ENCODE measurements around the gene RUBCNL.
"Not testable (repeated sequence)": the region's sequence is repeated elsewhere in the genome, so short reads cannot be mapped to it uniquely, and the experiment has no call there.

Gene RUBCNL, protein sequence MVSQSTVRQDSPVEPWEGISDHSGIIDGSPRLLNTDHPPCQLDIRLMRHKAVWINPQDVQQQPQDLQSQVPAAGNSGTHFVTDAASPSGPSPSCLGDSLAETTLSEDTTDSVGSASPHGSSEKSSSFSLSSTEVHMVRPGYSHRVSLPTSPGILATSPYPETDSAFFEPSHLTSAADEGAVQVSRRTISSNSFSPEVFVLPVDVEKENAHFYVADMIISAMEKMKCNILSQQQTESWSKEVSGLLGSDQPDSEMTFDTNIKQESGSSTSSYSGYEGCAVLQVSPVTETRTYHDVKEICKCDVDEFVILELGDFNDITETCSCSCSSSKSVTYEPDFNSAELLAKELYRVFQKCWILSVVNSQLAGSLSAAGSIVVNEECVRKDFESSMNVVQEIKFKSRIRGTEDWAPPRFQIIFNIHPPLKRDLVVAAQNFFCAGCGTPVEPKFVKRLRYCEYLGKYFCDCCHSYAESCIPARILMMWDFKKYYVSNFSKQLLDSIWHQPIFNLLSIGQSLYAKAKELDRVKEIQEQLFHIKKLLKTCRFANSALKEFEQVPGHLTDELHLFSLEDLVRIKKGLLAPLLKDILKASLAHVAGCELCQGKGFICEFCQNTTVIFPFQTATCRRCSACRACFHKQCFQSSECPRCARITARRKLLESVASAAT

DNA sequence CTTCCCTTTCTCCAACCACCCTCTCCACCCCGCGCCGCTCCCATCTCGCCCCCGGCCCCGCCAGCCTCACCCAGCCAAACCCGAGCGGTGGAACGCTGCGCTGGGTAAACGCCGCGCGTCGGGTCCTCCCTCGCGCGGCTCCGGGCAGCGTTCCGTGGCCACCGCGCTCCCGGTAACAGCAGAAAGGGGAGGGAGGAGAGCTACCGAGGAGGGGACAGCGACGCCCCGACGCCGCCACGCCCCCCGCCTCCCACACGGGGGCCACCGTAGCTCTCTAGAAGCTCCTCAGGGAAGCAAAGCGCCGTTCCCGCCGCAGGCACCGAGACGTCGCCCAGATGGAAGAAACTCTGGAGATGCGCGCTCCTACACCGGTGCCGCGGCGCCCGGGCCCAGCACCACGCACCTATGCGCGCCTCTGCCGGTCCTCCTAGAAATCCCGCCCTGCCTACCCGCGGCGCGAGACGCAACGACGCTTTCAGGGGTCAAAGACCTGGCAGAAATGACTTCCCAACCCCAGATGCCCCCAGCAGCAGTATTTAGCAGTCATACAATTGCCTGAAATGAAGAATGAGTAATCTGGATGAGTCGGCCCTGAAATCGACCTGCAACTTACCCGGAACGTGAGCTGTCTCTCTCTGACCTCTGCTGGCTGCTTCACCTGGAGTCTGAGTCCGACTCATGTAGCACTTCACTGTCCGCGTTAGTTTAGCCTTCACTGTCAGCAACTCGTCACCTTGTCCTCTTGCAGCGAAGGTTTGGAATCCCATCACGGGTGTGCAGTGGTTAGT, at the start of gene RUBCNL:
RUBCNL (minus strand) TSS at position 189 of the 788 bp plus-strand sequence. CDS start 14,777 bp downstream, outside the sequence.
- DNase-seq: peak; percentile 34
- Mint-ChIP-seq H3K4me3 (peak within 1 kb of the TSS; percentile 73), H3K27me3 (peaks cover 38% of the 10 kb centered on the region), H3K36me3 (no peaks in the 10 kb centered on the region), H3K4me1 (peaks cover 22% of the 10 kb centered on the region), H3K27ac (peak within 1 kb of the TSS; percentile 50), H3K9me3 (no peaks in the 10 kb centered on the region)
- CTCF ChIA-PET: interaction anchor here (0.8 to 1.2 kb wide), 2 partner anchors 18 to 24 kb away, joined by 3 read pairs; no protein-coding TSS in a partner anchor

DNA sequence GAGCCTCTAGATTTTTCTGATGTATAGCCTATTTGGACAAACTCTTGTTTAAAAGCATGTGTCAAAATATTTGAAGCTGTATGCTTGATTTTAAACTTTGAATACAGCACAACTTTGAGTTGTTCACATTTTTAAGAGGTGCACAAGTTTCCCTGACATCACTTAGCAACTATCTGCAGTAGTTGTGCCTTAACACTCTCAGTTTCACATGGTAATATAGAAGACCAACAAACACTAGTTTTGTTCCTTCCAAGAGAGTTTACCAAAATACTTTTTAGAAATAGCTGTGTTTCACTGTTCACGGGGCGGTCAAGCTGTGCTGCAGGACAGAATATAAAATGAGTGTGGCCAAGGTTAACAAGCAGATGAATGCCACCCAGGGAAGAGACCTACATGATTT, 42.5 kb upstream of the RUBCNL start:
- H3K27ac Mint-ChIP-seq, CTCF ChIA-PET, H3K4me3 Mint-ChIP-seq, H3K9me3 Mint-ChIP-seq, H3K36me3 Mint-ChIP-seq, H3K27me3 Mint-ChIP-seq, H3K4me1 Mint-ChIP-seq, DNase-seq: not testable (repeated sequence)

DNA sequence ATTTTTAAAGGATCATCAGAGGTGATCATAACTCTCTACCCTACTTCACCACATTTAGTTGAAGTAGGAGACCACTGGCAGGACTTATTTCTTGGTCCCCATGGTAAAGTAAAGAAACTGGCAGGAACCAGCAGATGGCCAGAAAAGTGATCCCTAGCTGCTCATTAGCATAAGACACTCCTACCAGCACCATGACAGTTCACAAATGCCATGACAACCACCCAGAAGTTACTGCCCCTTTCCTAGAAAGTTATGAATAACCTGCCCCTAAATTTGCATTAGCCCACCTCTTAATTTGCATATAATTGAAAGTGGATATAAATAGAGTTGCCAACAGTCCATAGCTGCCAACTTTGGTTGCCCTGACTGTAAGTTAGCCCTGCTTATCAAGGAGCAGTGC, 18.4 kb upstream of the RUBCNL start:
- no peaks in the 10 kb centered on the region for H3K9me3 Mint-ChIP-seq
- no peak overlapping the region for H3K27ac Mint-ChIP-seq
- no peak for DNase-seq
- H3K4me1 Mint-ChIP-seq: peaks cover 10% of the 10 kb centered on the region
- H3K27me3 Mint-ChIP-seq: peaks cover 12% of the 10 kb centered on the region
- CTCF ChIA-PET: no interaction called here
- H3K4me3 Mint-ChIP-seq: no peak overlapping the region
- H3K36me3 Mint-ChIP-seq: no peaks in the 10 kb centered on the region

DNA sequence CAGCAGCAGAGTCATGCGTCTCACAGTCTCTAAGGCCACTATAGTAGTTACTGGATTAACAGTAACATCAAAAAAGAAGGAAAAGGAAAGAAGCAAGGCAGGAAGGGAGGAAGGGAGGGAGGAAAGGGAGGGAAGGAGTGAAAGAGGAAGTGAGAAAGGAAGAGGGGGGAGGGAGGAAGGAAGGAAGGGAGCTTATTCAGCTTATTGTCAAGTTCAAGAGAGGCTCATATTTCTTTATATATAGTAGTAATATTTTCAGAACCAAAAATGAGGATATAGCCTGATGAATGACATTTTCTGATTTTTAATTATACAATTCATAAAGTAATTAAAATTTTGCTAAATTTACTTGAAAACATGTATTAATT, 17.7 kb upstream of the RUBCNL start:
- Mint-ChIP-seq H3K36me3 (no peaks in the 10 kb centered on the region), H3K9me3 (no peaks in the 10 kb centered on the region), H3K4me3 (no peak overlapping the region), H3K27ac (no peak overlapping the region), H3K4me1 (peaks cover 10% of the 10 kb centered on the region), H3K27me3 (peaks cover 11% of the 10 kb centered on the region)
- CTCF ChIA-PET: no interaction called here
- no peak for DNase-seq

DNA sequence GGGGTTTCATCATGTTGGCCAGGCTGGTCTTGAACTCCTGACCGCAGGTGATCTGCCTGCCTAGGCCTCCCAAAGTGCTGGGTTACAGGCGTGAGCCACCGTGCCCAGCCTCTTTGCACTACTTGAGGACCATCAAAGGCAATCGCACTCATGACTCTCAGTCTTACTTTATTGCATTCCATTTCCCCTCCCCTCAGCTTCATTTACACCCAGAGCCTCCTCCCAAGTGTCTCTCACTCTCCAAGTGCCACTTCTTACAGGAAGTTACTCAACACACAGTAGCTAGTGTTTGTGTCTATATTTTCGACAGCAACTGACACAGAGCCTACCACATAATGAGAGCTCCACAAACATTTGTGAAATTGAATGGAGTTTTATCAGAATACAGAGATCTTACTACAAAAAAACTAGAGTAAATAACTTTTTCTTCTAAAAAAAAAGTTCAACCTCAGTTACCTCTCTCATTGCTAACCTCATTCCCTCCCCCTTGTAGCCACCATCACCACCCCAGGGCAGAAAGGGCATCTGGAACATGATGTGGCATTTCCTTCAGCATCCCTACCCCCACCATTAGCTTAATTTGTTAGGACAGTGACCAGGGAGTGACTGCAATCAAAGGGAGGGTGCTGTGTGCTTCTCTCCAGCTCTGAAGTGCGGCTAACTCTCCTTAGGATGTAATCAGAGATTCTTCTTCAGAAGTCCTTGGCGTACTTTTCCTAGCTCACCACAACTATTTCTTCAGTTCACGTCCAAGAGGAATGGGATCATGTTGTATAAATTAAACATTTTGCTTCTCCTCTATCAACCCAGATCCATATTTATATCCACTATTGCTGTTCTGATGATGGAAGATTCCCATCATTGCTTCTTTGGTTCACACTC, 17.0 kb upstream of the RUBCNL start:
- no peak for DNase-seq
- Mint-ChIP-seq H3K4me1 (peaks cover 10% of the 10 kb centered on the region), H3K27me3 (peaks cover 8% of the 10 kb centered on the region), H3K36me3 (no peaks in the 10 kb centered on the region), H3K27ac (no peak overlapping the region), H3K4me3 (no peak overlapping the region), H3K9me3 (no peaks in the 10 kb centered on the region)
- CTCF ChIA-PET: no interaction called here

DNA sequence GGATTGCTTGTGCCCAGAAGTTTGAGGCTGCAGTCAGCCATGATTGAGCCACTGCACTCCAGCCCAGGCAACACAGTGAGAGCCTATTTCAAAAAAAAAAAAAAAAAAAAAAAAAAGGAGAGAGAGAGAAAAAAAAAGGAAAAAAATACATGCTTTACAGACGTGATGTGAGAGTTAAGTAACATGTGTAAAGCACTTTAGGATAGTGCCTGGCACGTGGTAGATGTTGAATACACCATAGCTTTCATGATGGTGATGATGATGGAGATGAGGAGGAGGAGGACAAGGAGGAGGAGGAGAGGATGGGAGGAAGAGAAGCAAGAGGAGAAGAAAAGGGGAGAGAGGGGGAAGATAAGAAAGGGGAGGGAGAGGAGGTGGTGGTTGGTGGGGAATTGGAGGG, 15.1 kb upstream of the RUBCNL start:
- H3K4me1 Mint-ChIP-seq: peaks cover 10% of the 10 kb centered on the region

DNA sequence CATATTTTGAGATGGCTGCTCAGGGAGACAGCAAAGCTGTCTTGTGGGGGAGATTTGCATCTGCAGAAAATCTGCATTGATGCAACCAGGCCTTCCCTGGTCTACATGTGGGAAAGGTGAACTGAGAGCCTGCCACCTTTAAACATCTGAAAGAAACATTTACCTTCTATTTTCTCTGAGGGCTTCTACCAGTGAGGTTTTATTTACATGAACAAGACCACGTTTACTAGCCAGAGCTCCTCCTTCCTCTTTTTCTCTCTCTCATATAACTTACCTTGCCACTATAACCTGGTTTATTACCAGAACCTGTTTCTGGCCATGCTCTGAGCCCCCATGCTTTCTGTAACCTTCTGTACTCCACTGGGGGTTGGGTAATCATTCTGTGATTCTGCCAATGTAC, 14.4 kb upstream of the RUBCNL start:
- Mint-ChIP-seq H3K4me1 (peaks cover 10% of the 10 kb centered on the region), H3K36me3 (no peaks in the 10 kb centered on the region), H3K27me3 (no peaks in the 10 kb centered on the region), H3K27ac (no peak overlapping the region), H3K9me3 (no peaks in the 10 kb centered on the region), H3K4me3 (no peak overlapping the region)
- DNase-seq: no peak
- CTCF ChIA-PET: no interaction called here

More for the DNA sequence above, 15.1 kb upstream of the RUBCNL start:
- no peak overlapping the region for H3K4me3 Mint-ChIP-seq
- CTCF ChIA-PET: no interaction called here
- no peaks in the 10 kb centered on the region for H3K9me3 Mint-ChIP-seq
- DNase-seq: no peak
- H3K27ac Mint-ChIP-seq: no peak overlapping the region
- no peaks in the 10 kb centered on the region for H3K27me3 Mint-ChIP-seq
- no peaks in the 10 kb centered on the region for H3K36me3 Mint-ChIP-seq

DNA sequence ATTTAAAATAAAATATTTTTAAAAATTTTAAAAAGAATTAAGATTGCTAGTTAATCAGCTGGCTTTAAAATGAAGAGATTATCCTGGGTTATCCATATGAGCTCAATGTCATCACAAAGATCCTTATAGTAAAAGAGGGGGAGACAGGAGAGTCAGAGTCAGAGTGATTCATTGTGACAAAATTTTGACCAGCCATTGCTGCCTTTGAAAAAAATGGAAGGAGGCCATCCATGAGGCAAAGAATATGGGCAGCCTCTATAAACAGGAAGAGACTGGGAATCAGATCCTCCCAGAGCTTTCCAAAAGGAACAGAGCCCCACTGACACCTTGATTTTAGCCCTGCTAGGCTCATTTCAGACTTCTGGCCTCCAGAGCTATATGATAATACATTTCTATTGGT, 9.3 kb upstream of the RUBCNL start:
- no peak overlapping the region for H3K27ac Mint-ChIP-seq
- CTCF ChIA-PET: no interaction called here
- no peaks in the 10 kb centered on the region for H3K9me3 Mint-ChIP-seq
- no peaks in the 10 kb centered on the region for H3K36me3 Mint-ChIP-seq
- no peak overlapping the region for H3K4me3 Mint-ChIP-seq
- DNase-seq: no peak
- H3K27me3 Mint-ChIP-seq: no peaks in the 10 kb centered on the region
- peaks cover 10% of the 10 kb centered on the region for H3K4me1 Mint-ChIP-seq

DNA sequence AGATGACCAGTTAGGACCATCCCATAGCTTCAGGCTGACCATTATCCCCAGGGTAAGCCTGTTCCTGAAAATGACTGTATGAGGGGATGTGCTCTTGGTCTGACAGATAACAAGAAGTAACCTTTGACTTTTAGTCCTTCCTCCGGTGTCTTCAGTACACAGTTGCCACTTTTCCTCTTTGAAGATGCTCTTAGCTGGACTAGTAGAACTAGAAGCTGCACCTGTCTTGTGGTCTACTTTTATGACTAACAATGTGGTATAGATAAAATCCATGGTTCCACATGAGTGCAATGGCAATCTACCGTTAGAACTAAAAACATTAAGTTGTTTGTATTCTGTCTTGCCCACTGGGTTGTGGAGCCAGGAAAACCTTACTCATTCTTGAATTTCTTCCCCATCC, 5.9 kb upstream of the RUBCNL start:
- Mint-ChIP-seq H3K27me3 (peaks cover 8% of the 10 kb centered on the region), H3K4me3 (no peak overlapping the region), H3K9me3 (no peaks in the 10 kb centered on the region), H3K27ac (no peak overlapping the region), H3K4me1 (peaks cover 25% of the 10 kb centered on the region), H3K36me3 (no peaks in the 10 kb centered on the region)
- CTCF ChIA-PET: no interaction called here
- DNase-seq: no peak

DNA sequence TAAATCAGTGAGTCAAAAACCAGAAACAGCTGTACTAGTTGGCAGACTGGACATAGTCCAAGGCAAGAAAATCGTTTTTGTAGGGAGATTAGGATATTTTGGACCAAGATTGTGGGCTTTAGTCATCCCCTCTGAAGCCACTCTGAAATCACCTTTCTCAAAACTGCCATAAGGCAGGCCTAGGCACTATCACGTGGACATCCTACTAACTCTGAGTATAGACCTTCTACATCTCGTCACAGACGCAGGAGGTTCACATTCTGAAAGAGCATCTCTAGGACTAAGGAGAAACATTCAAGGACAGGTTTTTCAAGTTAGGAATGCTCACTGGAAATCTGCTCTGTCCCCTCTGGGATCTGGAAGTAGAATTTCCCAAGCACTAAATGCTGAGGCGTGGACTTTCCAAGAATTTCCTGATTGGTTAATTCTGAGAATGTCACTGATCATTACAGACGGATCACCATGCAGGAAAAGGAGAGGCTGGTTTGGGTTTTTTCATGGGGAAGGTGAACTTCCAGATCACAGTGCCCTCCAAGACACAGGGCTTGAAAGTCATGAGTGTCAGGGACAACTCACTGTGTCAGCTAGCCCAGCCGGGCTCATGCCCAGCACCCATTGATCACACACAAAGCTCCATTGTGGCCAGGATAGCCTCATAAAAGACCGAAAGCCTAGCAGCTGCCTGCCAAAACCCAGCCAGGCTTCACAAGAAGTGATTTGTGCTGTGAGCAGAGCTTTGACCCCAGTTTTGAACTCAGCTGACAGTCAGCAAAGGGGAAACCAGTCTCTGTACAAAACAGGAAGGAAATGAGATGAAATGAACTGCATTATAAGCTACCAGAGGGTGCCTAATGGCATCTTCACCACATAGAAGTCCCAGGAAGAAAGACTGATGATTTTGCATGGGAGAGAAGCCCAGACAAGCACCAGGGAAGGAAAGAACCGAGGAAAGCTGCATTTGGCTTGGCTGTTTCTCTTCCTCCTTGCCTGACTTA, 2.7 kb upstream of the RUBCNL start:
- Mint-ChIP-seq H3K4me3 (no peak overlapping the region), H3K27me3 (peaks cover 35% of the 10 kb centered on the region), H3K36me3 (no peaks in the 10 kb centered on the region), H3K9me3 (no peaks in the 10 kb centered on the region), H3K4me1 (peaks cover 32% of the 10 kb centered on the region), H3K27ac (no peak overlapping the region)
- CTCF ChIA-PET: no interaction called here
- DNase-seq: peak; percentile 39

DNA sequence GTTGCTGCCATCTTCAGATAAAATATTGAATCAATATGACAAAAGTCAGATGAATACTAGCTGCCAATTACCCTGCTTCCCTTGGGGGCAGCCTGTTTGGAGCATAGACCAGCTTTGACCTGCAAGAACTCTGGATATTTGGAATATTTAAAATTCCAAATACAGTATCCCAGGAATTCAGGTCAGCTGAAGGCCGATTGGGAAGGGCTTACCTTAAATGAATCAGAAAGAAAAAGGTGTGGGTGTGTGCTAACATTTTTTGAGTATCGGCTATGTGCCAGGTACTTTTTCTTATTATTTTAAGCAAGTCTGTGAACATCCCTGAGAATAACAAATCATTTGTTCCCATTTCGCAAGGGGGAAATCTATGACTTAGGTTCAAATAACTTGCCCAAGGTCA, 1.8 kb upstream of the RUBCNL start:
- H3K27me3 Mint-ChIP-seq: peaks cover 35% of the 10 kb centered on the region
- no peak overlapping the region for H3K4me3 Mint-ChIP-seq
- H3K9me3 Mint-ChIP-seq: no peaks in the 10 kb centered on the region
- peaks cover 32% of the 10 kb centered on the region for H3K4me1 Mint-ChIP-seq
- H3K27ac Mint-ChIP-seq: no peak overlapping the region
- no peaks in the 10 kb centered on the region for H3K36me3 Mint-ChIP-seq
- DNase-seq: no peak
- CTCF ChIA-PET: no interaction called here

DNA sequence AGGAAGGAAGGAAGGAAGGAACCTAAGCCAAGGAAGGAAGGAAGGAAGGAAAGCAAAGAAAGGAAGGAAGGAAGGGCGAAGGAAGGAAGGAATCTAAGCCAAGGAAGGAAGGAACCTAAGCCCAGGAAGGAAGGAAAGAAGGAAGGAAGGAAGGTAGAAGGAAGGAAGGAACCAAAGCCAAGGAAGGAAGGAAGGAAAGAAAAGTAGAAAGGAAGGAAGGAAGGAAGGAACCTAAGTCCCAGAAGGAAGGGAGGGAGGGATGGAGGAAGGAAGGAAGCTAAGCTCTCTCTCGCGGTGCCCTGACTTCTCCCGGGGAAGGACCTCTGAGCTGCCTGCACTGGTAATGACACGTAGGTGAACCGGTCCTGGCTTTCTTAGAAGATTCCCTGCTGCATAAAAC, 1.3 kb upstream of the RUBCNL start:
- Mint-ChIP-seq H3K4me3 (no peak overlapping the region), H3K9me3 (no peaks in the 10 kb centered on the region), H3K36me3 (no peaks in the 10 kb centered on the region), H3K4me1 (peaks cover 29% of the 10 kb centered on the region), H3K27ac (no peak overlapping the region), H3K27me3 (peaks cover 35% of the 10 kb centered on the region)
- CTCF ChIA-PET: interaction anchor here (0.6 to 1.2 kb wide), 2 partner anchors 15 to 19 kb away, joined by 3 to 4 read pairs; no protein-coding TSS in a partner anchor
- DNase-seq: no peak

Measured in activated naive CD4-positive, alpha-beta T cell treated with anti-CD3 and anti-CD28 coated beads, Interleukin-2, amount 10 ng/mL, durations not matched to agents 7 days and 5 days (primary cell).